Sigmoid colon (tissue), 4 donors: ENCODE measurements around the gene TGFBR2.

ENCODE experiments used
- POLR2A ChIP-seq, 2 donors: fragments of 450-650 bp; IDR thresholded peaks; one replicate each; pipeline ENCODE4 v1.6.1; 2016; ENCODE audit warnings: antibody characterized with exemption in 2 of 2, mild to moderate bottlenecking in 2 of 2, moderate library complexity in 2 of 2
- POLR2AphosphoS5 ChIP-seq, 4 donors: sonication (generic); formaldehyde crosslinking; IDR thresholded peaks; one replicate each; pipeline ENCODE4 v1.6.1; 2017; ENCODE audit warnings: antibody characterized with exemption in 4 of 4
- TF ChIP-seq, protein P1 (sequence below), 4 experiments: fragments of 450-650 bp in 3 of 4; fragments of 200-600 bp in 1 of 4; IDR thresholded peaks; one replicate each; pipeline ENCODE4 v1.5.1; 2016 to 2019; ENCODE audit warnings: antibody characterized with exemption in 4 of 4, mild to moderate bottlenecking in 3 of 4, moderate library complexity in 2 of 4

DNA sequence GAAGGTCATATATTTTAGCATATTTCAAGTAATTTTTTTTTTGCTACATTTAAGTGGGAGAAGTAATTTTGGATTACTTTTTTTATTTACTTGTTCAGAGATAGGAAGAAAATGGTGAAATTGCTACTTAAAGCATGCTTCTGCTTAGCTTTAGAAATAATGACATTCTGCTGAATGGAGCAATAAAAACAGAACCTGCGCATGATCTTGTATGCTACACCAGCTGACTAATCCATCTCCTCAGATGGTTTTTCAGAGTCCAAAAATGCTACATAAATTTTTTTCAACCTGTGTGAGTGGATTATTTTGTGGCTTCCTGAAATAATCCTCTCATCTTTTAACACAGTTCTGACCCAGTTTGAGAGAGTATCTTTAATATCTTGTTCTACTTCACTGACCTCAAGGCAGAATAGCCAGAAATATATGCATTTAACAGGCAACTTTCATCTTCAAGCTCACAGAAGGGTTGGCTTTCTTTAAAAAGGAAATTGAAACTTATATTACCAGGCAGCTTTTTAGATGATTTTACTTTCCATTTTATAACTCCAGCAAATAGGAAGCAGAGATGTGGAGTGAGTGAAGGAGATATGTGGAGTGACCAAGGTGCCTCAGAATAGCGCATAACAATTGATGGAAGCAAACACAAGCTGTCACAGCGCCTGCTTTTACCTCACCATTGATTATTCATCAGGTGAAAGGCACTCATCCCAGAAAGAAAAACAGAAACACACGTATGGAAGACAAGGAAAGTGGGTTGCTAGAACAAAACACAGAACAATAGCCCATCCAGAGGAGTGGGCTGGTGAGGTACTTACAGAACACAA is 136.6 kb downstream of the TGFBR2 start:
- TF ChIP-seq, protein P1, sequence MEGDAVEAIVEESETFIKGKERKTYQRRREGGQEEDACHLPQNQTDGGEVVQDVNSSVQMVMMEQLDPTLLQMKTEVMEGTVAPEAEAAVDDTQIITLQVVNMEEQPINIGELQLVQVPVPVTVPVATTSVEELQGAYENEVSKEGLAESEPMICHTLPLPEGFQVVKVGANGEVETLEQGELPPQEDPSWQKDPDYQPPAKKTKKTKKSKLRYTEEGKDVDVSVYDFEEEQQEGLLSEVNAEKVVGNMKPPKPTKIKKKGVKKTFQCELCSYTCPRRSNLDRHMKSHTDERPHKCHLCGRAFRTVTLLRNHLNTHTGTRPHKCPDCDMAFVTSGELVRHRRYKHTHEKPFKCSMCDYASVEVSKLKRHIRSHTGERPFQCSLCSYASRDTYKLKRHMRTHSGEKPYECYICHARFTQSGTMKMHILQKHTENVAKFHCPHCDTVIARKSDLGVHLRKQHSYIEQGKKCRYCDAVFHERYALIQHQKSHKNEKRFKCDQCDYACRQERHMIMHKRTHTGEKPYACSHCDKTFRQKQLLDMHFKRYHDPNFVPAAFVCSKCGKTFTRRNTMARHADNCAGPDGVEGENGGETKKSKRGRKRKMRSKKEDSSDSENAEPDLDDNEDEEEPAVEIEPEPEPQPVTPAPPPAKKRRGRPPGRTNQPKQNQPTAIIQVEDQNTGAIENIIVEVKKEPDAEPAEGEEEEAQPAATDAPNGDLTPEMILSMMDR (IDR thresholded peaks at IDR 0.05): no peak
- no peak for TF ChIP-seq POLR2AphosphoS5 (IDR thresholded peaks at IDR 0.05)
- no peak for TF ChIP-seq POLR2A (IDR thresholded peaks at IDR 0.05)
